Stomach (tissue), 4 donors: Measurements from ENCODE around the gene DEPP1.

Experiments
- CTCF ChIP-seq, 7 experiments: fragments of 450-650 bp in 4 of 7; fragments of 200-600 bp in 3 of 7; sonication (generic) in 3 of 7; IDR thresholded peaks; one replicate each; pipeline ENCODE4 v1.5.1; 2016 to 2019; ENCODE audit warnings: antibody characterized with exemption in 7 of 7, control low read depth in 2 of 7, mild to moderate bottlenecking in 1 of 7
- EP300 ChIP-seq: sonication (generic); formaldehyde crosslinking; IDR thresholded peaks from one replicate; pipeline ENCODE4 v1.6.1; 2017; ENCODE audit warnings: antibody characterized with exemption
- POLR2A ChIP-seq, 4 donors: fragments of 450-650 bp; IDR thresholded peaks; one replicate each; pipeline ENCODE4 v1.6.1; 2016; ENCODE audit warnings: antibody characterized with exemption in 4 of 4, control low read depth in 2 of 4, mild to moderate bottlenecking in 1 of 4, moderate library complexity in 1 of 4
- POLR2AphosphoS5 ChIP-seq, 3 donors: sonication (generic); formaldehyde crosslinking; IDR thresholded peaks; one replicate each; pipeline ENCODE4 v1.6.1; 2016; ENCODE audit warnings: antibody characterized with exemption in 3 of 3

DNA sequence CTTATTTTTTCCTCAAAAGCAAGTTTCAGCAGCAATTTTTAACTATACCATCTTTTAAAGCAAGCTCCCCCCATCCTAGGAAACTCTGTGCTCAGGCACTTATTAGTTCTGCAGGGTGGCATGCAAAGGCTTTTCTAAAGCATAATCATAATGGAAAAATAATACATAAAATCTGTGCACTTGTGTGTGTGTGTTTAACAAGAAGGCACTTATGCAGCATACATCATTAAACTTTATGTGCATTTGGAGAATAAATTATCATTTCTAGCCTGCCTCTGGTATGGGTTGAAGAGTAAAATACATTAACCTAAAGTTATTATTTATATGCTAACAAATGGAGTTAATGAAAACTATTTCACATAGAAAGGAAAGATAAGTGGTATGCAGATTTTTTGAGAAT lies 24.6 kb downstream of the DEPP1 start:
- TF ChIP-seq POLR2A (IDR thresholded peaks at IDR 0.05) (no peak), CTCF (IDR thresholded peaks at IDR 0.05) (no peak), EP300 (no peak), POLR2AphosphoS5 (IDR thresholded peaks at IDR 0.05) (no peak)
